ENCODE results near the gene MARS1. TPM values are rescaled to one million over a fixed set of nuclear protein-coding genes. Genes with fewer than 3 reads are reported as not detected.
"Not testable (repeated sequence)": the region's sequence is repeated elsewhere in the genome, so short reads cannot be mapped to it uniquely, and the experiment has no call there.

The MARS1 gene
- total RNA-seq, 2 donors from 2014 or later, result 336 to 446 TPM

GRCh38 chr12:57498132-57498502 lies 10.2 kb downstream of the MARS1 start:
- H3K36me3 Mint-ChIP-seq, result peaks cover 30% of the 10 kb centered on the region
- ATAC-seq (no peak), DNase-seq (ENCODE audit: low spot score) (no peak)
- H3K27me3 Mint-ChIP-seq, result no peaks in the 10 kb centered on the region
- H3K4me3 Mint-ChIP-seq, result no peak overlapping the region
- peak overlapping the region in 1 of 2 donors; percentile 42 for H3K27ac Mint-ChIP-seq
- H3K9me3 Mint-ChIP-seq, result no peaks in the 10 kb centered on the region
- peaks cover 19 to 20% of the 10 kb centered on the region in 2 donors for H3K4me1 Mint-ChIP-seq (ENCODE audit: low read depth in 2 of 2)

GRCh38 chr12:57498571-57498970 lies 10.7 kb downstream of the MARS1 start:
- Mint-ChIP-seq H3K4me3 (no peak overlapping the region), H3K36me3 (peaks cover 30% of the 10 kb centered on the region), H3K27ac (no peak overlapping the region), H3K9me3 (no peaks in the 10 kb centered on the region), H3K27me3 (no peaks in the 10 kb centered on the region), H3K4me1 (ENCODE audit: low read depth in 2 of 2) (peaks cover 19 to 20% of the 10 kb centered on the region in 2 donors)
- DNase-seq (ENCODE audit: low spot score), result no peak
- no peak for ATAC-seq

GRCh38 chr12:57500213-57500612 lies 12.3 kb downstream of the MARS1 start:
- Mint-ChIP-seq H3K27me3 (no peaks in the 10 kb centered on the region), H3K27ac (peak overlapping the region in 1 of 2 donors; percentile 30), H3K4me1 (ENCODE audit: low read depth in 2 of 2) (peaks cover 19 to 20% of the 10 kb centered on the region in 2 donors), H3K36me3 (peaks cover 30% of the 10 kb centered on the region), H3K4me3 (no peak overlapping the region), H3K9me3 (no peaks in the 10 kb centered on the region)
- DNase-seq (ENCODE audit: low spot score) (no peak), ATAC-seq (no peak)

GRCh38 chr12:57502311-57502969 lies 14.6 kb downstream of the MARS1 start:
- H3K27me3 Mint-ChIP-seq, result not testable (repeated sequence)

GRCh38 chr12:57506541-57506940 lies 18.7 kb downstream of the MARS1 start:
- H3K36me3 Mint-ChIP-seq, result peaks cover 14% of the 10 kb centered on the region
- H3K27ac Mint-ChIP-seq; ATAC-seq; H3K4me3 Mint-ChIP-seq; H3K4me1 Mint-ChIP-seq (ENCODE audit: low read depth in 2 of 2); H3K27me3 Mint-ChIP-seq; DNase-seq (ENCODE audit: low spot score); H3K9me3 Mint-ChIP-seq: not testable (repeated sequence)

More at GRCh38 chr12:57502311-57502969, 14.6 kb downstream of the MARS1 start:
- Mint-ChIP-seq H3K4me1 (ENCODE audit: low read depth in 2 of 2) (peaks cover 11 to 12% of the 10 kb centered on the region in 2 donors), H3K36me3 (peaks cover 22% of the 10 kb centered on the region)
- DNase-seq (ENCODE audit: low spot score); H3K27ac Mint-ChIP-seq; H3K4me3 Mint-ChIP-seq; H3K9me3 Mint-ChIP-seq; ATAC-seq: not testable (repeated sequence)

GRCh38 chr12:57507796-57508195 lies 19.9 kb downstream of the MARS1 start:
- not testable (repeated sequence) for H3K4me3 Mint-ChIP-seq; H3K27ac Mint-ChIP-seq; H3K9me3 Mint-ChIP-seq; DNase-seq (ENCODE audit: low spot score); H3K4me1 Mint-ChIP-seq (ENCODE audit: low read depth in 2 of 2); H3K27me3 Mint-ChIP-seq; ATAC-seq
- H3K36me3 Mint-ChIP-seq, result peaks cover 19% of the 10 kb centered on the region

GRCh38 chr12:57511161-57511560 lies 23.3 kb downstream of the MARS1 start:
- Mint-ChIP-seq H3K36me3 (peaks cover 35% of the 10 kb centered on the region), H3K9me3 (no peaks in the 10 kb centered on the region), H3K4me1 (ENCODE audit: low read depth in 2 of 2) (peaks cover 0 to 19% of the 10 kb centered on the region in 2 donors), H3K27ac (no peak overlapping the region), H3K27me3 (no peaks in the 10 kb centered on the region), H3K4me3 (no peak overlapping the region)
- no peak for DNase-seq (ENCODE audit: low spot score)
- ATAC-seq, result no peak

- Mint-ChIP-seq H3K36me3 (peaks cover 36% of the 10 kb centered on the region), H3K4me3 (no peak overlapping the region), H3K27ac (peak overlapping the region; percentile 7 to 70), H3K4me1 (ENCODE audit: low read depth in 2 of 2) (peaks cover 1 to 20% of the 10 kb centered on the region in 2 donors), H3K27me3 (no peaks in the 10 kb centered on the region), H3K9me3 (no peaks in the 10 kb centered on the region)
- DNase-seq (ENCODE audit: low spot score), result no peak
- ATAC-seq, result no peak
Measured at GRCh38 chr12:57511588-57512325, 23.9 kb downstream of the MARS1 start.

GRCh38 chr12:57512665-57513064 lies 24.8 kb downstream of the MARS1 start:
- H3K36me3 Mint-ChIP-seq, result peaks cover 46% of the 10 kb centered on the region
- H3K27me3 Mint-ChIP-seq, result no peaks in the 10 kb centered on the region
- no peaks in the 10 kb centered on the region for H3K9me3 Mint-ChIP-seq
- H3K27ac Mint-ChIP-seq, result peak overlapping the region; percentile 7 to 70
- DNase-seq (ENCODE audit: low spot score) (no peak), ATAC-seq (no peak)
- peaks cover 9 to 29% of the 10 kb centered on the region in 2 donors for H3K4me1 Mint-ChIP-seq (ENCODE audit: low read depth in 2 of 2)
- no peak overlapping the region for H3K4me3 Mint-ChIP-seq

- peaks cover 46% of the 10 kb centered on the region for H3K36me3 Mint-ChIP-seq
- DNase-seq (ENCODE audit: low spot score) (no peak), ATAC-seq (no peak)
- H3K4me1 Mint-ChIP-seq (ENCODE audit: low read depth in 2 of 2), result peaks cover 15 to 33% of the 10 kb centered on the region in 2 donors
- H3K4me3 Mint-ChIP-seq, result no peak overlapping the region
- peak overlapping the region in 1 of 2 donors; percentile 70 for H3K27ac Mint-ChIP-seq
- H3K9me3 Mint-ChIP-seq, result no peaks in the 10 kb centered on the region
- H3K27me3 Mint-ChIP-seq, result no peaks in the 10 kb centered on the region
Measured at GRCh38 chr12:57513266-57513665, 25.4 kb downstream of the MARS1 start.

- H3K9me3 Mint-ChIP-seq; ATAC-seq; DNase-seq (ENCODE audit: low spot score); H3K4me3 Mint-ChIP-seq; H3K27me3 Mint-ChIP-seq: not testable (repeated sequence)
- H3K27ac Mint-ChIP-seq, result peak overlapping the region in 1 of 2 donors; percentile 70
- H3K4me1 Mint-ChIP-seq (ENCODE audit: low read depth in 2 of 2), result peaks cover 19 to 37% of the 10 kb centered on the region in 2 donors
- peaks cover 48% of the 10 kb centered on the region for H3K36me3 Mint-ChIP-seq
Measured at GRCh38 chr12:57513677-57514076, 25.8 kb downstream of the MARS1 start.

- H3K36me3 Mint-ChIP-seq, result peaks cover 54% of the 10 kb centered on the region
- peaks cover 25 to 42% of the 10 kb centered on the region in 2 donors for H3K4me1 Mint-ChIP-seq (ENCODE audit: low read depth in 2 of 2)
- not testable (repeated sequence) for DNase-seq (ENCODE audit: low spot score); H3K27me3 Mint-ChIP-seq; ATAC-seq; H3K4me3 Mint-ChIP-seq; H3K9me3 Mint-ChIP-seq
- peak overlapping the region in 1 of 2 donors; percentile 57 for H3K27ac Mint-ChIP-seq
Measured at GRCh38 chr12:57514246-57514645, 26.4 kb downstream of the MARS1 start.

GRCh38 chr12:57514720-57515407 lies 27.0 kb downstream of the MARS1 start:
- H3K4me1 Mint-ChIP-seq (ENCODE audit: low read depth in 2 of 2), result peaks cover 28 to 46% of the 10 kb centered on the region in 2 donors
- H3K27ac Mint-ChIP-seq, result peak overlapping the region; percentile 31 to 57
- H3K4me3 Mint-ChIP-seq, result no peak overlapping the region

More at GRCh38 chr12:57514720-57515407, 27.0 kb downstream of the MARS1 start:
- ATAC-seq, result no peak
- Mint-ChIP-seq H3K27me3 (no peaks in the 10 kb centered on the region), H3K36me3 (peaks cover 50% of the 10 kb centered on the region), H3K9me3 (no peaks in the 10 kb centered on the region)
- no peak for DNase-seq (ENCODE audit: low spot score)

Measured in natural killer cell treated with Interleukin-12 subunit alpha and Interleukin-12 subunit beta and Interleukin-15 and Interleukin-18, amount 100 ng/mL, for 72 hours (primary cell).